ENCODE results near the gene NXPH4. TPM values are rescaled to one million over a fixed set of nuclear protein-coding genes. Genes with fewer than 3 reads are reported as not detected.

The NXPH4 gene
- total RNA-seq, 4 donors from 2014 or later: 0.21 to 5.0 (median 2.5) TPM

- intact Hi-C loops (cut with DNase I): no loop called here
- TF ChIP-seq POLR2A (IDR thresholded peaks at IDR 0.05) (no peak), CTCF (IDR thresholded peaks at IDR 0.05) (no peak)
- Histone ChIP-seq H3K36me3 (peaks cover 15 to 73% (median 39%) of the 10 kb centered on the region in 3 donors), H3K9me3 (no peaks in the 10 kb centered on the region), H3K4me1 (peaks cover 38 to 100% (median 45%) of the 10 kb centered on the region in 3 donors), H3K4me3 (no peak overlapping the region), H3K27me3 (no peaks in the 10 kb centered on the region), H3K27ac (no peak overlapping the region)
- WGBS, 2 donors: 96 to 100% methylated on average over 2 to 5 of the region's 14 CpGs
- DNase-seq: no peak
Observed at GRCh38 chr12:57173683-57174082, 42.9 kb upstream of the NXPH4 start.

- intact Hi-C loops (cut with DNase I): no loop called here
- H3K36me3 ChIP-seq: peaks cover 30 to 81% (median 46%) of the 10 kb centered on the region in 3 donors
- WGBS, 2 donors: 5 to 37% methylated on average over 4 to 8 of the region's 29 CpGs
- H3K4me3 ChIP-seq: peak overlapping the region in 3 of 4 donors; percentile 5 to 21 (median 19)
- TF ChIP-seq CTCF (IDR thresholded peaks at IDR 0.05): peak; percentile 55 to 92 (median 84)
- peak in 1 of 4 donors; percentile 38 for TF ChIP-seq POLR2A (IDR thresholded peaks at IDR 0.05)
- no peaks in the 10 kb centered on the region for H3K27me3 ChIP-seq
- no peak for DNase-seq
- peak overlapping the region; percentile 76 to 91 (median 86) for H3K27ac ChIP-seq
- peaks cover 32 to 98% (median 40%) of the 10 kb centered on the region in 3 donors for H3K4me1 ChIP-seq
- H3K9me3 ChIP-seq: no peaks in the 10 kb centered on the region
Observed at GRCh38 chr12:57175428-57176138, 41.0 kb upstream of the NXPH4 start.

- peak overlapping the region; percentile 76 to 91 (median 86) for H3K27ac ChIP-seq
- 62 to 93% methylated on average over 6 to 9 of the region's 9 CpGs for WGBS, 2 donors
- peaks cover 30 to 87% (median 47%) of the 10 kb centered on the region in 3 donors for H3K36me3 ChIP-seq
- peak overlapping the region in 1 of 4 donors; percentile 21 for H3K4me3 ChIP-seq
- no peak for TF ChIP-seq CTCF (IDR thresholded peaks at IDR 0.05)
- no peaks in the 10 kb centered on the region for H3K27me3 ChIP-seq
- no peak for DNase-seq
- no peaks in the 10 kb centered on the region for H3K9me3 ChIP-seq
- intact Hi-C loops (cut with DNase I): no loop called here
- peaks cover 34 to 98% (median 36%) of the 10 kb centered on the region in 3 donors for H3K4me1 ChIP-seq
Observed at GRCh38 chr12:57176139-57176477, 40.5 kb upstream of the NXPH4 start.

- H3K36me3 ChIP-seq: peaks cover 30 to 94% (median 47%) of the 10 kb centered on the region in 3 donors
- DNase-seq: no peak
- H3K27ac ChIP-seq: peak overlapping the region; percentile 37 to 91 (median 86)
- peak overlapping the region in 2 of 4 donors; percentile 18 to 27 for H3K4me3 ChIP-seq
- no peaks in the 10 kb centered on the region for H3K9me3 ChIP-seq
- no peaks in the 10 kb centered on the region for H3K27me3 ChIP-seq
- 54 to 63% methylated on average over 4 to 7 of the region's 9 CpGs for WGBS, 2 donors
- intact Hi-C loops (cut with DNase I): no loop called here
- peaks cover 33 to 98% (median 34%) of the 10 kb centered on the region in 3 donors for H3K4me1 ChIP-seq
- TF ChIP-seq POLR2A (IDR thresholded peaks at IDR 0.05): no peak
- no peak for TF ChIP-seq CTCF (IDR thresholded peaks at IDR 0.05)
Observed at GRCh38 chr12:57176846-57177245, 39.7 kb upstream of the NXPH4 start.

GRCh38 chr12:57177354-57177753 is 39.2 kb upstream of the NXPH4 start:
- H3K27me3 ChIP-seq: no peaks in the 10 kb centered on the region
- H3K9me3 ChIP-seq: no peaks in the 10 kb centered on the region
- H3K36me3 ChIP-seq: peaks cover 30 to 98% (median 47%) of the 10 kb centered on the region in 3 donors
- intact Hi-C loops (cut with DNase I): no loop called here
- WGBS, 2 donors: 73 to 80% methylated on average over 3 to 8 of the region's 16 CpGs
- no peak for DNase-seq
- peak overlapping the region; percentile 37 to 91 (median 86) for H3K27ac ChIP-seq
- H3K4me1 ChIP-seq: peaks cover 31 to 98% (median 33%) of the 10 kb centered on the region in 3 donors
- peak overlapping the region in 2 of 4 donors; percentile 18 to 27 for H3K4me3 ChIP-seq
- TF ChIP-seq CTCF (IDR thresholded peaks at IDR 0.05) (no peak), POLR2A (IDR thresholded peaks at IDR 0.05) (no peak)

Measured in esophagus squamous epithelium (tissue), 5 donors.